Erythroblast (primary cell): ENCODE data around the gene ESRRA.

ENCODE experiments used
- DNase-seq, 2 experiments: peaks; one replicate each; lab custom pipeline; 2025; lab: John Stamatoyannopoulos, UW
- GATA1 ChIP-seq: IDR thresholded peaks from 2 replicates; pipeline ENCODE4 v1.6.1; 2011; ENCODE audit warnings: low read depth, mild to moderate bottlenecking, control low read depth, low read length, moderate library complexity
- POLR2A ChIP-seq: IDR thresholded peaks from 2 replicates; pipeline ENCODE4 v1.6.1; 2011; ENCODE audit warnings: mild to moderate bottlenecking, low read length

The ESRRA gene

DNA sequence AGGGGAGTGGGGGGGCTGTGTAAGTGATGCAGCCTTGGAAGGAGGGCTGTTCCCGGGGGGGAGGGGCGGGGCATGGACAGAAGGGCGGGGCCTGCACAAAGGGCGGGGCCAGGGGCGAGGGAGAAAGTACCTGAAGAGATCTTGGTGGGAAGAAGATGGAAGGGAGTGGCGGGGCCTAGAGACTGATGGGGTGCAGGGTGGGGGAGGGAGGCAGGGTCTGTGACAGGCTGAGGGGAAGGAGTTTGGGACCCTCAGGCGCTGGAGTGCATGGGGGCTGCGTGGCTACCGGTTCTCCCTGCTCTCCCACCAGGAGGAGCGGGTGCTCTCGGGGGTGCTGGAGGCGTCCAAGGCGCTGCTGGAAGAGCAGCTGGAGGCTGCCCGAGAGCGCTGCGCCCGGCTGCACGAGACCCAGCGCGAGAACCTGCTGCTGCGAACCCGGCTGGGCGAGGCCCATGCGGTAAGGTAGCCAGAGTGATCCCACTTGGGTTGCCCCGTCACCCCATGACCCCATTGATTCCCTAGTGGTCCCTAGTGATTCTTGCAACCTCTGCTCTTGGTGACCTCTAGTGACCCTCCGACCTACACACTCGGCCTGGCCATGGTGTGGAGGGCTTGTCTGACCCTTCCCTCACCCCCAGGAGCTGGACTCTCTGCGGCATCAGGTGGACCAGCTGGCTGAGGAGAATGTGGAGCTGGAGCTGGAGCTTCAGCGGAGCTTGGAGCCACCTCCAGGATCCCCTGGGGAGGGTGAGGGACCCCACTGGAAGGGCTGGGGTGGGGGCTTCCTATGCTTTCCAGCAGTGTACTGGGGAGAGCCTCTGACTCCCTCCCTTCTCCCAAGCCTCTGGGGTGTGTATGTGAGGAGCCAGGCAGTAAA is 37.8 kb downstream of the ESRRA start:
- no peak for DNase-seq
- TF ChIP-seq POLR2A, result no peak

DNA sequence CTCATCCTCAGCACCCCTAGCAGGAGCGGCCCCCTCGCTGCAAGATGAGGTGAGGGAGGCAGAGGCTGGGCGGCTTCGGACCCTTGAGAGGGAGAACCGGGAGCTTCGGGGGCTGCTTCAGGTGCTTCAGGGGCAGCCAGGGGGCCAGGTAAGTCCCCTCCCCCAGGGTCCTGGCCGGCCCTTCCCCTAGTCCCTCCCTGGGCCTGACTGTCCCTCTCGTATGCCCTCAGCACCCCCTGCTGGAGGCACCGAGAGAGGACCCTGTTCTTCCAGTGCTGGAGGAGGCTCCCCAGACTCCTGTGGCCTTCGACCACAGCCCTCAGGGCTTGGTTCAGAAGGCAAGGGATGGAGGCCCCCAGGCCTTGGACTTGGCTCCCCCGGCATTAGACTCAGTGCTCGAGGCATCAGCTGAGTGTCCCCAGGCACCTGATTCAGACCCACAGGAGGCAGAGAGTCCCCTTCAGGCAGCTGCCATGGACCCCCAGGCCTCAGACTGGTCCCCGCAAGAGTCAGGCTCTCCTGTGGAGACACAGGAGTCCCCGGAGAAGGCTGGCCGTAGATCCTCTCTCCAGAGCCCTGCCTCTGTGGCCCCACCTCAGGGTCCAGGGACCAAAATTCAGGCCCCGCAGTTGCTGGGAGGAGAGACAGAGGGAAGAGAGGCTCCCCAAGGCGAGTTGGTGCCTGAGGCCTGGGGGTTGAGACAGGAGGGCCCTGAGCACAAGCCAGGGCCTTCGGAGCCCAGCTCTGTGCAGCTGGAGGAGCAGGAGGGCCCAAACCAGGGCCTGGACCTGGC is 38.6 kb downstream of the ESRRA start:
- peak; percentile 58 to 70 for DNase-seq
- TF ChIP-seq GATA1 (no peak), POLR2A (no peak)

DNA sequence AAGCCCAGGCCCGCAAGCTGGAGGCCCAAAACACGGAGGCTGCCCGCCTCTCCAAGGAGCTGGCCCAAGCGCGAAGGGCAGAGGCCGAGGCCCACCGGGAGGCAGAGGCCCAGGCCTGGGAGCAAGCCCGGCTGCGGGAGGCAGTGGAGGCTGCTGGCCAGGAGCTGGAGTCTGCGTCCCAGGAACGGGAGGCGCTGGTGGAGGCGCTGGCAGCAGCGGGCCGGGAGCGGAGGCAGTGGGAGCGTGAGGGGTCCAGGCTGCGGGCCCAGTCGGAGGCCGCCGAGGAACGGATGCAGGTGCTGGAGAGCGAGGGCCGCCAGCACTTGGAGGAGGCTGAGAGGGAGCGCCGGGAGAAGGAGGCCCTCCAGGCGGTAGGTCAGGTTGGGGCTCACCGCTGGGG is 39.5 kb downstream of the ESRRA start:
- DNase-seq, result no peak
- TF ChIP-seq POLR2A, result no peak
- TF ChIP-seq GATA1, result no peak

DNA sequence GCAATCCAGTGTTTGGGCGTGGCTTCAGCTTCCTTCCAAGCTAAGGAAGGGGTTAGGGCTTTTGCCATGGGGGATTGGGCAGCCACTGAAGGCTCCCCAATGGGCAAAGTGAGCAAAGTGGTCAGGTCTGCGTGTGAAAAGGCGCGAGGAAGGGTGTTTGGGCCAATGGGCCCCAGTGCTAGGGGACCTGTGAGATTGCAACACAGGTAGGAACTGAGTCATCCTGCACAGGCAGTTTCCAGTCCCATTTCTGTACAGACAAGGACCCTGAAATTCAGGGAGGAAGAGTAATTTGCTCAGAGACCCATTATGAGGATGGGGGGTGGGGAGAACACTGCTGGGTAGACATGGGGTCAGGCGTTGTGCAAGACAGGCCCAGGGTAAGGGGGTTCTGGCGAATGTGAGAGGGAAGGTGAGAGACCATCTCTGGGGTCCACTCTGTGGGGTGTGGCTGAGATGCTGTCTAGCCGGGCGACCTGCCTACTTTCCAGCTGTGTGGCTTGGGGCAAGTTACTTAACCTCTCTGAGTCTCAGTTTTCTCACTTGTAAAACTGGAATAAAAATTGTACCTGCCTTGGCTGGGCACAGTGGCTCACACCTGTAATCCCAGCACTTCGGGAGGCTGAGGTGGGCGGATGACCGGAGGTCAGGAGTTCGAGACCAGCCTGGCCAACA is 42.0 kb downstream of the ESRRA start:
- no peak for TF ChIP-seq GATA1
- no peak for TF ChIP-seq POLR2A
- no peak for DNase-seq

GRCh38 chr11:64348383-64349024 is 43.2 kb downstream of the ESRRA start:
- DNase-seq, result no peak
- TF ChIP-seq GATA1, result no peak
- peak; percentile 35 for TF ChIP-seq POLR2A

- no peak for TF ChIP-seq POLR2A
- no peak for TF ChIP-seq GATA1
- DNase-seq, result no peak
Observed at GRCh38 chr11:64349025-64349387, 43.7 kb downstream of the ESRRA start.

DNA sequence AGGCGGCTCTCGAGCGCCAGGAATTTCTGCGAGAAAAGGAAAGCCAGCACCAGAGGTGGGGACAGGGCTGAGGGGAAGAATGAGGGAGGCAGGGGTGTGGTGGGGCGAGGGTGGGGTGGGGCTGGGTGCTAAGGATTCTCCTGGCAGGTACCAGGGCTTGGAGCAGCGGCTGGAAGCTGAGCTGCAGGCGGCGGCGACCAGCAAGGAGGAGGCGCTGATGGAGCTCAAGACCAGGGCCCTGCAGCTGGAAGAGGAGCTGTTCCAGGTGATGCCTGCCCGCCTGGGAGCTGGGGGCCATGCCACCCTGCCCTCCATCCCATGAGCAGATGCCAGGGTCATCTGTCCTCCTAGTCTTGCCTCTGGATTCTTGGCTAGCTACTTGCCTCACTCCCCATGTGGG is 44.1 kb downstream of the ESRRA start:
- no peak for TF ChIP-seq GATA1
- TF ChIP-seq POLR2A, result no peak
- no peak for DNase-seq

DNA sequence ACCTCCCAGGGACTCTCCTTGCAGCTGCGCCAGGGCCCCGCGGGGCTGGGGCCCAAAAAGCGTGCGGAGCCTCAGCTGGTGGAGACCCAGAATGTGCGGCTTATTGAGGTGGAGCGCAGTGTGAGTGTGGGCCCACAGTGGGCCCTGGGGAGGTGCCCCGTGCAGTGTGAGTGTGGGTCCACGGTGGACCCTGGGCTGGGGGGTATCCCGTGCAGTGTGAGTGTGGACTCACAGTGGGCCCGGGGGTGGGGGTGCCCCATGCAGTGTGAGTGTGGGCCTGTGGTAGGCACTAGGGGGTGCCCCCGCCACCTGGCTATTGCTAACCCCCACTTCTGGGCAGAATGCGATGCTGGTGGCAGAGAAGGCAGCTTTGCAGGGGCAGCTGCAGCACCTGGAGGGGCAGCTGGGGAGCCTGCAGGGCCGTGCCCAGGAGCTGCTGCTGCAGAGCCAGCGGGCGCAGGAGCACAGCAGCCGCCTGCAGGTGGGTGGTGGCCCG is 45.9 kb downstream of the ESRRA start:
- TF ChIP-seq GATA1, result no peak
- TF ChIP-seq POLR2A, result no peak
- no peak for DNase-seq

GRCh38 chr11:64352099-64352994 is 47.0 kb downstream of the ESRRA start:
- no peak for DNase-seq
- TF ChIP-seq POLR2A, result no peak
- no peak for TF ChIP-seq GATA1

- TF ChIP-seq GATA1 (no peak), POLR2A (no peak)
- no peak for DNase-seq
Observed at GRCh38 chr11:64352995-64353714, 47.8 kb downstream of the ESRRA start.

- DNase-seq, result no peak
- TF ChIP-seq GATA1, result no peak
- TF ChIP-seq POLR2A, result no peak
Observed at GRCh38 chr11:64353715-64354506, 48.6 kb downstream of the ESRRA start.
